ENCODE results near the gene MYO1G.
"Not testable (repeated sequence)": the region's sequence is repeated elsewhere in the genome, so short reads cannot be mapped to it uniquely, and the experiment has no call there.

The MYO1G gene

DNA sequence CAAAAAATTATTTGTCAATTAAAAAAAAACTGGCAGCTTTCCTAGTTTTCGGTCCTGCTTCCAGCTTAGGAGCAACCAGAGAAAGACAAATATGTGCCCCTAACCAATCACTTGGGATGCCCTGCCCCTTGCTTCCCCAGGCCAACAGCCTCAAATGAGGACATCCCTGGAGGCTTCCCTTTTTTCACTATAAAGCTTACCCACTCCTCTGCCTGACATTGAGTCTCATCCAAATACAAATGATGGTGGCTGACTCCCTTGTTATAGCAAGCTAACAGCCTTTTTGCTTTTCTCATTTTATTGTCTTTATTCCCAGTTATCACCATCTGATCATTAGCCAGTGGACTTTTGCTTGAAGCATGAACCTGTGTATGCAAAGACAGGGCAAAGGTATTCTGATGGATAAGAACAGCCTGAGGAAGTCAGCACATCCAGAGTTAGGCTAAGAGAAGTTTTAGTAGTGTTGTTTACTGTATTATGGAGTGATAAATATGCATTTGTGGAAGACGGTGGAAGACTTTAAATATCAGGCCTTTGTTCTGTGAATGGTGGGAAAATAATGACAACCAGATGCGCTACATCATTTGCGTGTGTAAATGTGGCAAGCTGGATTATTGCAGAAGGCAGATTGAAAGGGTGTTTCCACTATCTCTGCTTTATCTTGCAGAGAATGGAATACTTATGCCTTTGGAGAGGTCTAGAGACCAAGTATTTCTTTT is 19.5 kb upstream of the MYO1G start:
- no peak for DNase-seq

GRCh38 chr7:44995555-44996493 is 17.0 kb upstream of the MYO1G start:
- no peak for DNase-seq

GRCh38 chr7:44994877-44995554 is 16.2 kb upstream of the MYO1G start:
- DNase-seq, result no peak

DNA sequence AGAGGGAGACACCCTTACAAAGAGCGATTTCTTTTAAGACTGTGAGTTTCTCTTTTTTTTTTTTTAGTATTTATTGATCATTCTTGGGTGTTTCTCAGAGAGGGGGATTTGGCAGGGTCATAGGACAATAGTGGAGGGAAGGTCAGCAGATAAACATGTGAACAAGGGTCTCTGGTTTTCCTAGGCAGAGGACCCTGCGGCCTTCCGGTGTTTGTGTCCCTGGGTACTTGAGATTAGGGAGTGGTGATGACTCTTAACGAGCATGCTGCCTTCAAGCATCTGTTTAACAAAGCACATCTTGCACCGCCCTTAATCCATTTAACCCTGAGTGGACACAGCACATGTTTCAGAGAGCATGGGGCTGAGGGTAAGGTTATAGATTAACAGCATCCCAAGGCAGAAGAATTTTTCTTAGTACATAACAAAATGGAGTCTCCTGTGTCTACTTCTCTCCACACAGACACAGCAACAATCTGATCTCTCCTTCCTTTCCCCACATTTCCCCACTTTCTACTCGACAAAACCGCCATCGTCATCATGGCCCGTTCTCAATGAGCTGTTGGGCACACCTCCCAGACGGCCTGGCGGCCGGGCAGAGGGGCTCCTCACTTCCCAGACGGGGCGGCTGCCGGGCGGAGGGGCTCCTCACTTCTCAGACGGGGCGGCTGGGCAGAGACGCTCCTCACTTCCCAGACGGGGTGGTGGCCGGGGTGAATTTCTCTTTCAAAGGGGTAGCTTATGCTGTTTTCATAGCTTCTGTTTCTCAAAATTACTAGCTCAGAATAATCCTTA is 13.4 kb upstream of the MYO1G start:
- not testable (repeated sequence) for DNase-seq

GRCh38 chr7:44990109-44991023 is 11.6 kb upstream of the MYO1G start:
- DNase-seq, result peak; percentile 42

- DNase-seq, result no peak
Observed at GRCh38 chr7:44989132-44989531, 10.3 kb upstream of the MYO1G start.

DNA sequence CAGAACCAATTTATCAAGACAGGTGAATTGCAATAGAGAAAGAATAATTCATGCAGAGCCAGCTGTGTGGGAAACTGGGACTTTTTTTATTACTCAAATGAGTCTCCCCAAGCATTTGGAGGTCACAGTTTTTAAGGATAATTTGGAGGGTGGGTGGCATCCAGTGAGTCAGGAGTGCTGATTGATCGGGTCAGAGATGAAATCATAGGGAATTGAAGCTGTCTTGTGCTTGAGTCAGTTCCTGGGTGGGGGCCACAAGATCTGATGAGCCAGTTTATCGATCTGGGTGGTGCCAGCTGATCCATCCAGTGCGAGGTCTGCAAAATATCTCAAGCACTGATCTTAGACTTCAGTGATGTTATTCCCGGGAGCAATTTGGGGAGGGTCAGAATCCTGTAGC is 9.9 kb upstream of the MYO1G start:
- DNase-seq, result no peak

DNA sequence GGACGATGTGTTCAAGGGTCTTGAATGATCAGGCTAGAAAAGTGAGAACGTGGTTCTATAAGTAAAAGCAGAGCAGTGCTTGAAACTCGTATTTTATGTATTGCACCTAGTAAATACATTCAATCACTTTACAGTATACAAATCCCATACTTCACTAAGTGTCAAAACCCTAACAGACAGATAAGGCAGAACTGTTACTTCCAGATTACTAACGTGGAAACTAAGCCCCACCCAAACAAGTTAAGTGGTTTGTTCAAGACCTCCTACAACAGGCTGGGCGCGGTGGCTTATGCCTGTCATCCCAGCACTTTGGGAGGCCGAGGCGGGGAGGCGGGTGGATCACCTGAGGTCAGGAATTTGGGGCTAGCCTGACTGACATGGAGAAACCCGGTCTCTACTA is 9.2 kb upstream of the MYO1G start:
- no peak for DNase-seq

- DNase-seq, result no peak
Observed at GRCh38 chr7:44987457-44987856, 8.6 kb upstream of the MYO1G start.

- peak; percentile 46 for DNase-seq
Observed at GRCh38 chr7:44986218-44987053, 7.6 kb upstream of the MYO1G start.

- no peak for DNase-seq
Observed at GRCh38 chr7:44985900-44986217, 7.0 kb upstream of the MYO1G start.

- DNase-seq, result no peak
Observed at GRCh38 chr7:44985033-44985695, 6.3 kb upstream of the MYO1G start.

GRCh38 chr7:44984478-44984758 is 5.6 kb upstream of the MYO1G start:
- no peak for DNase-seq

DNA sequence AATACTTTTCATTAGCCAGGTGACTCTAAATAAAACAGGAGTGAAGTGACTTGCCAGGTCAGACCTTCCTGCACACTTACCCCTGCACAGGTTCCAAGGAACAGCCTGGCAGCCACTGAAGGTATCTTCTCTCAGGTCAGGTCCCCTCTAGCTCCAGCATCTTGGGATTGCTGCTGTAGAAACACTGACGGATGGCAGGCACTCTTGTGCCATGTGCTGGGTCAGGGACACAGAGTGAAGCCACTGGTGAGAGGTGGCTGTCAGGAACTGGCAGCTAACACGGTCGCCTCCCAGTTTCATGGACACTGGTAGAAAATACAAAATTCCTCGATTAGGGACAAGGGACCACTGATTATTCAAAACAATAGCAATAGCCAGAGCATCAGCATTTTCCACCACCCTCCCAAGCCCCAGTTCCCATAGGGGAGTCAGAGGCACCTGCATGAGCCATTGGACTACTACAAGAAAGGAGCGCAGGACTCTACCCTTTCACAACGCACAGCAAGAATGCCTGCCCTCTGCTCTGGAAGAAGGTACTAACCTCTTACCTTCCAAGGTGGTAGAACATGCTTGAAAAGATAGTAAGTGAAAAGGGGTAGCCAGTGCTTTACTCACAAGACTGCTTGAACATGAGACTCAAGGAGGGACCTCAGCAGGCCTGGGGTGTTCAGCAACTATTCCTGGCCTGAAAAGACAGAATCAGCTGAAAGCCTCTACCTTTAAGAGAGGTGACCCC is 5.1 kb upstream of the MYO1G start:
- no peak for DNase-seq

- DNase-seq, result no peak
Observed at GRCh38 chr7:44982970-44983369, 4.2 kb upstream of the MYO1G start.

- no peak for DNase-seq
Observed at GRCh38 chr7:44982535-44982923, 3.7 kb upstream of the MYO1G start.

- no peak for DNase-seq
Observed at GRCh38 chr7:44981035-44981706, 2.4 kb upstream of the MYO1G start.

GRCh38 chr7:44980393-44981034 is 1.7 kb upstream of the MYO1G start:
- no peak for DNase-seq

All from NCI-H524 treated with DMSO at 0.1 percent for 48 hours (cell line).